DND-41 (cell line): ENCODE results near the gene TMEM236.

Experiments
- ATAC-seq: fragments of 200-7000 bp; cut with Tn5 transposase; 3 replicates; pipeline ENCODE4 v1.9.1; 2021; ENCODE audit warnings: low read depth; ENCODE audit not compliant: insufficient read depth
- DNase-seq: peaks from one replicate; pipeline ENCODE4 v3.0.0-alpha.2; 2020
- H2AFZ ChIP-seq: 2 replicates; pipeline ENCODE4 v1.6.0; 2012; ENCODE audit warnings: low read depth, low read length
- H3K27ac ChIP-seq: 2 replicates; pipeline ENCODE4 v1.5.1; 2012; ENCODE audit warnings: low read length, inconsistent platforms
- H3K27me3 ChIP-seq: fragments of 200-600 bp; sonication (generic); 2 replicates; pipeline ENCODE4 v1.6.0; 2012; ENCODE audit warnings: low read length, mild to moderate bottlenecking, inconsistent platforms; ENCODE audit not compliant: insufficient read depth, poor library complexity
- H3K36me3 ChIP-seq: 2 replicates; pipeline ENCODE4 v1.5.1; 2012; ENCODE audit warnings: low read length, inconsistent platforms; ENCODE audit not compliant: insufficient read depth
- H3K4me1 ChIP-seq: 2 replicates; pipeline ENCODE4 v1.5.1; 2012; ENCODE audit warnings: mild to moderate bottlenecking, low read length; ENCODE audit not compliant: insufficient read depth
- H3K4me2 ChIP-seq: 2 replicates; pipeline ENCODE4 v1.6.0; 2012; ENCODE audit warnings: mild to moderate bottlenecking, moderate library complexity, low read length, inconsistent platforms; ENCODE audit not compliant: insufficient read depth
- H3K4me3 ChIP-seq, 2 experiments: fragments of 200-600 bp in 1 of 2; shearing (Covaris generic) in 1 of 2; 2 replicates each; pipeline ENCODE4 v1.5.1; 2012 to 2016; ENCODE audit warnings: inconsistent platforms in 2 of 2, low read length in 2 of 2, mild to moderate bottlenecking in 2 of 2, low read depth in 1 of 2, moderate library complexity in 1 of 2
- H3K79me2 ChIP-seq: 2 replicates; pipeline ENCODE4 v1.6.0; 2012; ENCODE audit warnings: low read length, inconsistent platforms; ENCODE audit not compliant: insufficient read depth
- H3K9ac ChIP-seq: 2 replicates; pipeline ENCODE4 v1.6.0; 2012; ENCODE audit warnings: low read depth, mild to moderate bottlenecking, inconsistent platforms, low read length, moderate library complexity
- H3K9me3 ChIP-seq: 2 replicates; pipeline ENCODE4 v1.5.1; 2012; ENCODE audit warnings: low read length, moderate library complexity, mild to moderate bottlenecking, inconsistent platforms; ENCODE audit not compliant: insufficient read depth, severe bottlenecking
- H4K20me1 ChIP-seq: 2 replicates; pipeline ENCODE4 v1.6.0; 2012; ENCODE audit warnings: low read length; ENCODE audit not compliant: insufficient read depth
- EZH2 ChIP-seq: IDR thresholded peaks from 3 replicates; pipeline ENCODE4 v1.6.1; 2012; ENCODE audit warnings: borderline replicate concordance, low read depth, mild to moderate bottlenecking, moderate library complexity, low read length, inconsistent platforms; ENCODE audit not compliant: severe bottlenecking
- TF ChIP-seq, protein P1 (sequence below): IDR thresholded peaks from 2 replicates; pipeline ENCODE4 v1.5.1; 2012; ENCODE audit warnings: borderline replicate concordance, low read length, moderate library complexity, mild to moderate bottlenecking; ENCODE audit not compliant: poor library complexity, severe bottlenecking; ENCODE audit errors: extremely low read depth

Gene TMEM236

DNA sequence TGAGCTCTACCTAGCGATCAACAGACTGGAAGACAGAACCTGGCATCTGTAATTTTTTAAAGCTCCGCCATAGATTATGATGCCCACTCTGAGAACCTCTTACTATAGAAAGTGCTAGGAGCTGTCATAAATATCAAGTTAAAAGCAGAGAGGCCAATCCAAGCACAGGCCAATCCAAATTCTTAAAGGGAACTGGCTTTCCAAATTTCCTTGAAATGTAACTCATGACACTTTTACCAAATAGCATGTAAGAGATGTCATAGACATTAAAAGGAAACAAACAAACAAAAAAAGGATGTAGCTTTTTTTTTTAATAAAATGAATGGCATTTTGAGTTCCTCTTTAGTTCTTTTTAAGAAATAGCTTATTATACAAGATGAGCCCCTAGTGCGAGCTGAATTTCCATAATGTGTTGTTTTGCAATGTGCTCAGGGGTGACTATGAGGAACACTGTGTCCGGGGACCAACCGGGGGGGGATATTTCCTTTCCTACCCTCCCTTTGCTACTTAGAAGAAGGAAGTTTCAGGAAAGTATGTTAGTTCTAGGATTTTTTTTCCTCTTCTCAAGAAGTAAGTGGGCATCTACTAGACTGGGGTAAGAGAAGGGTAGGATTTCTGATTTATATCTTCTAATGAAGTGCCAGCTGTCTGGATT is 33.4 kb downstream of the TMEM236 start:
- H3K79me2 ChIP-seq: no peaks in the 10 kb centered on the region
- no peak overlapping the region for H3K9ac ChIP-seq
- H3K27me3 ChIP-seq: no peaks in the 10 kb centered on the region
- no peaks in the 10 kb centered on the region for H3K36me3 ChIP-seq
- TF ChIP-seq, protein P1, sequence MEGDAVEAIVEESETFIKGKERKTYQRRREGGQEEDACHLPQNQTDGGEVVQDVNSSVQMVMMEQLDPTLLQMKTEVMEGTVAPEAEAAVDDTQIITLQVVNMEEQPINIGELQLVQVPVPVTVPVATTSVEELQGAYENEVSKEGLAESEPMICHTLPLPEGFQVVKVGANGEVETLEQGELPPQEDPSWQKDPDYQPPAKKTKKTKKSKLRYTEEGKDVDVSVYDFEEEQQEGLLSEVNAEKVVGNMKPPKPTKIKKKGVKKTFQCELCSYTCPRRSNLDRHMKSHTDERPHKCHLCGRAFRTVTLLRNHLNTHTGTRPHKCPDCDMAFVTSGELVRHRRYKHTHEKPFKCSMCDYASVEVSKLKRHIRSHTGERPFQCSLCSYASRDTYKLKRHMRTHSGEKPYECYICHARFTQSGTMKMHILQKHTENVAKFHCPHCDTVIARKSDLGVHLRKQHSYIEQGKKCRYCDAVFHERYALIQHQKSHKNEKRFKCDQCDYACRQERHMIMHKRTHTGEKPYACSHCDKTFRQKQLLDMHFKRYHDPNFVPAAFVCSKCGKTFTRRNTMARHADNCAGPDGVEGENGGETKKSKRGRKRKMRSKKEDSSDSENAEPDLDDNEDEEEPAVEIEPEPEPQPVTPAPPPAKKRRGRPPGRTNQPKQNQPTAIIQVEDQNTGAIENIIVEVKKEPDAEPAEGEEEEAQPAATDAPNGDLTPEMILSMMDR: no peak
- no peak overlapping the region for H2AFZ ChIP-seq
- peaks cover 5% of the 10 kb centered on the region for H3K4me1 ChIP-seq
- H3K27ac ChIP-seq: no peak overlapping the region
- ATAC-seq (no peak), DNase-seq (no peak)
- H3K4me3 ChIP-seq: no peak overlapping the region
- no peaks in the 10 kb centered on the region for H3K9me3 ChIP-seq
- no peaks in the 10 kb centered on the region for H4K20me1 ChIP-seq
- no peak overlapping the region for H3K4me2 ChIP-seq

DNA sequence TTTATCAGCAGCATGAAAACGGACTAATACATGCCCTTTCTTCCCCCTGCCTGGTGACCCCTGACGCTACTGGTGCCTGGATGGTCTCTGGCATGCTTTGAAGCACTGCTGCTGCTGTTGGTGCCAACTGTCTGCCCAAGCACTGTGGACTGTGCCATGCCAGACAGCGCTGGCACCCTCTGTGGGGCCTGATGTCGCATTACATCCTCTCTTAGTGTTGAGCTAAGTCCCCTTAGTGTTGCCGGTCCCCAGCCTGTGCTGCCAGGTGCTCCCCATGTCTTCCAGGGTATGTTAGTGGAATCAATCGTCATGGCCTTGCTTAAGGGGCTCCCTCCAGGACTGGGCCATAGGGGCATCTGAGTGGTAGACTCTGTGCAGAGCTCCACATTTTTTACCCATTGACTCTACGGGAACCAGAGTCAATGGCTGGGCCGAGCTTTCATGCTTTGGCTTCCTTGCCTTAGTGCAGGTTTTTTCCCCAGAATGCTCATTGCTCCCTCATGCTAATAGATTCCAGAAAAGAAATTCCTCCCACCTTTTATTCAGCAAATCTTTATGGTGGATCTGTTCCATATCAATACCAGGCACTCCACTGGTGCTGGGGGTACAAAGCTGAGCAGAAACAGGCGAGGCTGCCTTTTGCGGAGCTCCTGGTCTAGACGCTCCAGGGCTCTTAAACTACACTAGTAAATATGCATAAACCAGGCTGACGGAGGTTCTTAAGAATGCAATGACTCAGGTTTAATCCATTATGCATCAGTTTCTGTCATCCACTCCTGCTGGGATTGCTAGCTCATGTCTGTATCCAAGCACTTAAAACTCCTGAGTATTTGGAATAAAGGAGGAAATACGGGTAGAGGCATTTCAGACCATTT is 35.3 kb downstream of the TMEM236 start:
- H3K4me1 ChIP-seq: peaks cover 6% of the 10 kb centered on the region; the same call in 1 of the 2 replicates
- H4K20me1 ChIP-seq: no peaks in the 10 kb centered on the region
- no peaks in the 10 kb centered on the region for H3K79me2 ChIP-seq
- no peak overlapping the region for H2AFZ ChIP-seq
- no peak overlapping the region for H3K27ac ChIP-seq
- H3K9me3 ChIP-seq: no peaks in the 10 kb centered on the region
- no peak for DNase-seq
- TF ChIP-seq, protein P1: no peak
- no peak for TF ChIP-seq EZH2
- H3K4me3 ChIP-seq: no peak overlapping the region
- H3K27me3 ChIP-seq: no peaks in the 10 kb centered on the region
- H3K36me3 ChIP-seq: no peaks in the 10 kb centered on the region
- no peak overlapping the region for H3K4me2 ChIP-seq
- ATAC-seq: no peak
- no peak overlapping the region for H3K9ac ChIP-seq

DNA sequence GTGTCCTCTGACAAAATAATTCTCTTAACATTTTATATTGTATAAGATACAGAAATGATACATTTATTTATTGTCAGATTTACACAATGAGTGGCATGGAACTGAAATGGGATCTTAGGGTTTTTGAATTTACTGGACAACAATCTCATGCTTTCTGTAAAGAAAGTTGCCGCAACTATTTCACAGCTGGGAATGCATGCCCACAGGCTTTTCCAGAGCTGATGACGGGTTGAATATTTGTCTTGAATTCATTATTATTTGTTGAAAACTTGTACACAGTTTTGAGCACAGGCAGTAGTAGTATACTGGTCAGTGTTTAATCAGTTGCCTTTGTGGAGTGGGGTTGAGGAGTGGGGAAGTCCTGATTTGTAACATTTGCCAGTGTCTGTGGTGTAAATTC is 36.6 kb downstream of the TMEM236 start:
- Histone ChIP-seq H3K27ac (no peak overlapping the region), H3K4me1 (peaks cover 17% of the 10 kb centered on the region), H3K79me2 (no peaks in the 10 kb centered on the region), H4K20me1 (no peaks in the 10 kb centered on the region), H3K36me3 (no peaks in the 10 kb centered on the region), H2AFZ (0 out of 2 replicates have a peak overlapping the region, but pooled peaks have one; percentile 41), H3K4me3 (no peak overlapping the region), H3K9me3 (no peaks in the 10 kb centered on the region), H3K4me2 (no peak overlapping the region), H3K27me3 (no peaks in the 10 kb centered on the region), H3K9ac (no peak overlapping the region)
- no peak for ATAC-seq
- TF ChIP-seq, protein P1: no peak
- TF ChIP-seq EZH2: no peak
- DNase-seq: no peak
